HG03354 (cell line): ENCODE results near the gene CTNNA2.

Experiments
- ATAC-seq: cut with Tn5 transposase; IDR thresholded peaks from one replicate; pipeline ENCODE4 v1.9.1; 2021; ENCODE audit warnings: mild to moderate bottlenecking; ENCODE audit not compliant: unreplicated experiment, poor library complexity, severe bottlenecking

Gene CTNNA2

GRCh38 chr2:80467262-80467811, 954.5 kb downstream of the CTNNA2 start:
- ATAC-seq = no peak

GRCh38 chr2:80469428-80469827, 956.6 kb downstream of the CTNNA2 start:
- ATAC-seq = no peak

DNA sequence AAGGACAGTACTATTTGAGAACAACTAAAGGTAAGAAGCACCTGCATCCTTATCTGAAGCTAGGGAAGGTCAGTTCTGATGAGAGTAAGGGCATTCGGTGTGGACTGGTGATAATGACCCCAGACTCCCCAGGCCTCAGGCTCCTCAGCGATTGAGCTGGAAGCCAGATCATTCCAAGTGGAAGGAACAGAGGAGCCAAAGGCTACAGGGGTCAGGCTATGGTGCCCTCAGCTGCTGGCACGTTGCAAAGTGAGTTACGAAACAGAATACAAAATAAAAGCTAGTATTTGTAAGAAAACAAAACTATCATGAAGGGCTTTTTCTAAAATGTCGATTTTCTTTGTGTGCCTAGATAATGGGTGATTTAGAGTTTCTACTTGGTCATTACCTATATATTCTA, 960.2 kb downstream of the CTNNA2 start:
- ATAC-seq = no peak

GRCh38 chr2:80473796-80474195, 960.9 kb downstream of the CTNNA2 start:
- ATAC-seq = no peak

DNA sequence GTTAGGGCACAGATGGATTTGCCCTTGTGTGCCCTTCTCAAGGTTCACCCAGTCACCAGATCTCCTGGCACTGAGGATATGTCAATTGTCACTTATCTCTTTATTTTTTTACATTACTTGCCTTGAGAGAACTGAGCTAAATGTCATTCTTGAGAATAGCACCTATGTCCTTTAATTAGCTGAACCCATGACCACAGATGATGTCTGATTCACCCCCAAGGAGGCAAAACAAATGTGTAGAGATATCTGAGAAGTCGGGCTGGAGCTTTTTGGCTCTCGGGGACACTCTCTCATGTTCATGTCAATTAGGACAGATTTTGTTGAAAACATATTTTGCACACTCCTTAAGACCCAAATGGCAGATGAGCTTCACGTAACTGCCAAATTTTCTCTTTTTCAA, 963.1 kb downstream of the CTNNA2 start:
- no peak for ATAC-seq

DNA sequence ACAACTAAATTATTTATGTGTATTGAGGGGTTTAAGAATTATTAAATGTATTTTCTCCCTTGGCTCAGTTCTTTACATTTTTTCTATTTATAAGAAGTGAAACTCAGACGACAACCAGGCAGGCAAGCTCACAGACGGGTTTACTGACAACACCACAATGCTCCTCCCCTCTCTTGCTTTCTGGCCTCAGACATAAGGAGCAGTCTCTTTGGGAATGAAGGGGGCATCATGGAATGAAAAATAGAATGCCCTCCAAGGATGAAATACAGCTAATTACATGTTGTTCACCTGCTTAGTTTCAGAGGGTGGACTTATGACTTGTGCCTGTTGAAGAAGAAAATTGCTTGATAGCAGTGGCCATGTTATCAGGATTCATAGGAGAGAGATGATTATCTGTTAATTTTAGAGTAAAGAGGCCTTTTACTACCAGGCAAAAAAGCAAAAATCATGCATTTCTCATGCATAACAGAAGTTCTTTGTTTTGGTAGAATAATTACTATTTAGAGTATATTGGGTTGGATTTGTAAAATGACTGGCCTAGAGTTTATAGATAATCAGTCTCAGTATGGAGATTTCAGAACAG, 963.8 kb downstream of the CTNNA2 start:
- ATAC-seq = no peak

GRCh38 chr2:80482276-80482675, 969.4 kb downstream of the CTNNA2 start:
- ATAC-seq = no peak

GRCh38 chr2:80489717-80490116, 976.9 kb downstream of the CTNNA2 start:
- ATAC-seq = no peak

GRCh38 chr2:80490964-80491363, 978.1 kb downstream of the CTNNA2 start:
- no peak for ATAC-seq

DNA sequence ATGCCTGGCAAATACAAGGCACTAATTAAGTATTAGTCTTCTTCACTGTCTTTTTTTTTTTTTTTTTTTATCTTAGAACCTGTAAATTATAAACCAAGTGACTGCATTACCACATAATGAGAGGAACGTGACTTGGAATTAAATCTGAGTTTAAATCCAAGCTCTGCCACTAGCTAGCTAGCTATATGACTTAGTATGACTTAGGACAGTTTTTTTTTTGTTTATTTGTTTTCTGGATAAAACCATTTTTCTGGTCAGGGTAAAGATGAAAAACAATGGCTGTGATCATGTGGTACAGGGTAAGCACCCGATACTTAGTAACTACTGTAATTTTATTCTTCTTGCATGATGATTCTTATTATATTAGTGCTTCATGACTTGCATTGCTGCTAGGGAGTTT, 983.5 kb downstream of the CTNNA2 start:
- no peak for ATAC-seq

- ATAC-seq = no peak
Measured at GRCh38 chr2:80496775-80497174, 983.9 kb downstream of the CTNNA2 start.

- no peak for ATAC-seq
Measured at GRCh38 chr2:80499095-80499494, 986.2 kb downstream of the CTNNA2 start.

DNA sequence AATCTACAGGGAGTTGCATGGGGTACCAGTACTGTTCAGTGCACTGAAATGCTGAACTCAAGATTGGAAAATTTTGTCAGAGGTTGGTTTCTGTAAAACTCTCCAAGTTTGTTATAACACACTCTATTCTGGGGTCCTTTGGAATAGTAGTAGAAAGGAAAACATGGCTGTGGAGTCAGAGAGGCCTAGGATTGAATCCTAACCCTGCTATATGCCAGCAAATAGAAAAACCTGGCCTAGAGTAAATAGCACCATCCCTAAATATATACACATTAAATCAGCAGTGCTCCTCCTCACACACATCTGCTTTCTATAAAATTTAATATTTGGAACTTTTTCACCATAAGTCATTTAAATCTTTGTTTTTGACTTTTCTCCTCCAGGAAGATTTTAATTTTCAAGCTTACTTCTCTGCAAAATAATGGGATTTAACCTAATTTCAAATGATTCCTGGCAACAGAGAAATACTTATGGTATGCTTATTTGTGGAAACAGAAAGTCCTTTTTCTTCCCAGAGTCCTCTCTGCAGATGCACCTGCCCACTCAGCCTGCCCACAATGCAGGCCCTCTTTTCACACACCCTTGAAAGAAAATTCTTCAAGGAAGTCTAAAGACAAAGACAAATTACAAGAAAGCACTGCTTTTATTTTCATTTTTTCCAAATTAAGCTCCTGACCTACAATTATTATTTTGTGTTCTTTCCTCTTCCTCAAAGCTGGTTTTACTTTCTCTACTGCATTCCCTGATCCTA, 989.2 kb downstream of the CTNNA2 start:
- ATAC-seq = no peak

GRCh38 chr2:80506563-80506962, 993.7 kb downstream of the CTNNA2 start:
- ATAC-seq = no peak

GRCh38 chr2:80510716-80511115, 997.9 kb downstream of the CTNNA2 start:
- no peak for ATAC-seq

DNA sequence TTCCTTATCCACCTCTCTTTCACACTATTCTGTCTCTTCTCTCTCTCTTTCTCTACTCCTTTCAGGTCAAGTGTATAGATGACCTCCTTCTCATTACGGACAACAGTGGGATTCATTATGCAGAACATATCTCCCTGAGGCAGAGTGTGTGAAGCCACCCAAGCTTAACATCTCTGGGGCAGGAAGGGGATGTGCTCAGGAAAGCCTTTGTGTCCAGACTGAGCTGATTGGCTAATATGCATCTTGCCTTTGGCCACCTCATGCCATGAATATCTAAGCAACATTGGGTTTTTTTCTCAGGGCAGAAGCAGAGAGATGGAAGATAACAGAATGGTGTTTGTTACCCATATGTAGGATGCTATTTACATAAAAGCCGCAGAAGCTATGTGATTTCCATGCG, 1003.1 kb downstream of the CTNNA2 start:
- ATAC-seq = no peak

DNA sequence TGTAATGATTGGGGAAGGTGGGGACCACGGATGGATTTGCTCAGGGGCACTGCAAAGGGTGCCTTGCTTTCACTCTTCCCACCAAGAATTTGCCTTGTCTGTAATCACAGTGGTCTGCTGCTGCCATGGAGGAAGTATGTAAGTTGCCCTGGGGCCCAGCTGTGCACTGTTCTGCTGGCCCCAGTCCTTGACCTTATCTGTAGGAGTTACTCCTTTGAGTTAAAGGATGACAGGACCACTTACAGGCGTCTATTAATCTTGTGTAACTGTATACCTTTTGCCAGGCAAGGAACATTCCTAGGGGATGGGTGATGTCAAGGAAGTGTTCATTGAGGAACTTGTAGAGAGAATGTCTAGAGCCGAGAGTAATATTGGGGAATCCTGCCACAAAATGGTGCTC, 1004.5 kb downstream of the CTNNA2 start:
- no peak for ATAC-seq

- no peak for ATAC-seq
Measured at GRCh38 chr2:80519121-80519643, 1006.3 kb downstream of the CTNNA2 start.

GRCh38 chr2:80519699-80520291, 1006.9 kb downstream of the CTNNA2 start:
- no peak for ATAC-seq

GRCh38 chr2:80525152-80525551, 1012.3 kb downstream of the CTNNA2 start:
- ATAC-seq = peak; percentile 79

- ATAC-seq = no peak
Measured at GRCh38 chr2:80527119-80527518, 1014.3 kb downstream of the CTNNA2 start.
